NK-92 treated with Interleukin-12 subunit alpha and Interleukin-12 subunit beta, amount 100 ng/mL, for 24 hours (cell line): ENCODE results near the gene SMARCE1.

Experiments
- DNase-seq: peaks from one replicate; lab custom pipeline; 2025; lab: John Stamatoyannopoulos, UW

Gene SMARCE1

GRCh38 chr17:40645943-40646342 is 1.7 kb downstream of the SMARCE1 start:
- no peak for DNase-seq

DNA sequence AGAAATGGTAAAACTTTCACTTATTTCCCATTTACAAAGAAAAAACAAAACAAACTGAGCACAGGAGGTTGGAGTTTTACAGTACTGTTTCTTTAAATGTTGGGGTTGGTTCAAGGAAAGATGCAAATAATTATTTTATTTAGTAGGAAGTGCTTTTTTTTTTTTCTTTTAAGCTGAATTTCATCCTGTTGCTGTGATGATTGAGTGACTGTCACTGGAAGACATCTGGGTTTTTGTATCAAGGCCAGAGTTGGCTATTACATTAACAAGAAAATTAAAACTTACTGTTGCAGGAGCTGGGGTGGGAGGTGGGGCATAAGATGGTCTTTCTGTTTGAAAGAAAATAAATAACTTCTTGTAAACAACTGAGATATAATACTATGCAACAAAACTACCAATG is 2.3 kb downstream of the SMARCE1 start:
- DNase-seq: no peak

DNA sequence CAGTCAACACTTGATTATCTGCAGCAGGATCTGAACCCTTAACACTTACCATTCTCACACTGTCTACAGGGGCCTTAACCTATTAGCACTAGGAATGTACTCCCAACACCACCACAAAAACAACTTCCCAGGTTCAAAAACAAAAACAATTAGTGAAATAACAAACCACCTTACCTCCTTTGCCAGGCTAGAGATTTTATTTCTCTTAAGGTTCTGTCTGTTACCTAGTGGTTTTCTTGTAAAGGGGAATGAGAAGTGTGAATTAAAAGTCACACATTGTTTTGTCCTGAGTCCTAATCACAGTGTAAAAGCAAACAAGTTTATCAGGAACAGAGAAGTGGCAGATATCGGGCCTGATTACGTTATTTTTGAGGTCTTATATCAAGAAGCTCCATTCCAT is 9.7 kb downstream of the SMARCE1 start:
- DNase-seq: no peak

- no peak for DNase-seq
These were observed 13.7 kb downstream of the SMARCE1 start for GRCh38 chr17:40633871-40634270.

DNA sequence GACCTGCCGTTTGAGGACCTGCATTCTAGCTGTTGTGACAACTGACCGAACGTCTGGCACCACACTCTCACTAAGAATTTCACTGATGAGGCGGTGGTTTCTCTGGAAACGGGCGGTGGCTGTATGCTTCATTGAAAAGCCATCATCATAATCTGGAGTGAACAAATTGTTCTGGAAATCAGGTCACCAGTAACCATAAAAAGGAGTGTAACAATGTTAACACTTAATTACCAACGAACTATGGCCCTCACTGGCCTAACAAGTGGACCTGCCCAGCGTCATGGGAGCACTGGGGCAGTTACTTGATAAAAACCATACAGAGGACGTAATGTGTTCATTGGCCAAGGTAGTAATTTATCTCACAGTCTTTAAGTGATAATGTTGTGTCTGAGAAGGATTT is 15.4 kb downstream of the SMARCE1 start:
- DNase-seq: no peak

DNA sequence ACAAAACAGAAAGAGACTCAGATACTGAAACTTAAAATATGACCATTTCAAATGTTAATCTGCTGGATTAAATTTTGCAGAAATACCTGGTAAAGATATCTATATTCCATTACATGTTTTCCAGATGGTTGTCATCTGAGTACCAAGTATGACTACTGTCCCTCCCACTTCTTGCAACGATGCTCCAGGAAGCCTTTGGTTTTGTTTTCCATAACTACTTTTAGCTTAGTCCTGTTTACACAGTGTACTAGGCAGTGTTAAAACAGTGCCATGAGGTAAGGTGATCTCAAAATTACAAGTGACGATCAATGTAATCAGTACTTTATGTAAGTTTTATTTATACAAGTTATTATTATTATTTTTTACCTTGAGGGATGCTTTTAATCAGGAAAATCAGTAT is 17.8 kb downstream of the SMARCE1 start:
- no peak for DNase-seq

DNA sequence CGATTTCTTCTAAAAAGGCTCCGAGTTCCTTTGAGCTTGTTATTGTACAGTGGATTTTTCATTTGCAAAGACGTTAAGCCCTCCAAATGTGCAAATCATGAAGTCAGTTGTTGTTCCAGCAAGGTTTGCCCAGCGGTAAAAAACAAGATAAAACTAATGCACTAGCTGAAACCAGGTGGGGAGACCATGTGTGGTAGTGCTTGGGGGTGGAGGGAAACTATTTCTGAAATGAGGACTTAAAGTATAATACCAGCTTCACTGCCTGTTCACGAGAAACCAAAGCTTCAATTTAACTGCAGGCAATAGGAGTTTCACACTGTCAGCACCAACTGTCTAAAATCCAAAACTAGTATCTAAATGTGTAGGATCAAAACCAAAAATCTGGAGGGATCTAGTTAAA is 22.3 kb downstream of the SMARCE1 start:
- no peak for DNase-seq

- DNase-seq: no peak
These were observed 24.0 kb downstream of the SMARCE1 start for GRCh38 chr17:40623419-40624210.

DNA sequence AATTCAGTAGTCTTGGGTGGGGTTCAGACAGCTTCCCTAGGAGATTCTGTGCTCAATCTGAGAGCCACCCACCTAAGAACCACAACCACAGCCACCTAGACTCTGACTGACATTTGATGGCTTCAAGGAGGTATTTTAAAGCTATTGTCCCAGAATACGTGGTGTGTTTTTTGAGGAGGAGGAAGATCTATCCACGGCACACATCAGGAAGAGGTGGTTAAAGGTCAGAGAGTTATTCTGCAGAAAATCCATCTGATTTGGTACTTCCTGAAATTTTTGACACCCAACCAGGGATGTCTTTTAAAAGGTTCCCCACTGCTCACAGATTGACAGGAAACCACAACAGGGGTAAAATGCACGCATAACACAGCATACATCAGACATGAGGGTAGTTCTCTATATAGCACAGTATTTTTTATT is 25.1 kb downstream of the SMARCE1 start:
- no peak for DNase-seq

GRCh38 chr17:40621578-40621977 is 26.0 kb downstream of the SMARCE1 start:
- DNase-seq: no peak

GRCh38 chr17:40621019-40621418 is 26.6 kb downstream of the SMARCE1 start:
- DNase-seq: no peak

- no peak for DNase-seq
These were observed 28.6 kb downstream of the SMARCE1 start for GRCh38 chr17:40618754-40619625.

DNA sequence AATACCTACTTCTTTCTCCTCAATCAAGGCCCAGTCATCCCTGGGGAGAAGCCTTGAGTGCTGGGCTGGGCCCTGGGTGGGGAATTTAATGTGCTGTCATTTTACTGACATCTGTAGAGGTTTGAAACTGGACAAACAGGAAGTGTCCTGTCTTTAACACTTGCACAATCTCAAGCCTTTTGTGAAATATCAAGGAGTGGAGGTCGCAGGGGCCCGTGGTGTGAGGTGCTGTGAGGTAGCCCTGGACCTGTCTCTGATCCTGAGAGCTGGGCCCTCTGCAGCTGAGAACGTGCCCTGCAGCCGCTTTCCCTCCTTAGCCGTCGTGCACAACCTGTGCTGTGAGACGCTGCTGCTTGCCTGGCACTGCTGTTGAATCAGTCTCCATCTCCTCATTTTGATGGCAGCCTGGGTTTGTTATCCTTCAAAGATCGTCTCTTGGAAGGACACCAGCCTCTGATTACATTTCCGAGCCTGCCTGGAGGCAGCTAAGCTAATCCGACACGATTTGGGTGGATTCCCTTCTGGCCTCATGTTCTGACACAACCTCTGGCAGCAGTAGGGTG is 29.9 kb downstream of the SMARCE1 start:
- no peak for DNase-seq

DNA sequence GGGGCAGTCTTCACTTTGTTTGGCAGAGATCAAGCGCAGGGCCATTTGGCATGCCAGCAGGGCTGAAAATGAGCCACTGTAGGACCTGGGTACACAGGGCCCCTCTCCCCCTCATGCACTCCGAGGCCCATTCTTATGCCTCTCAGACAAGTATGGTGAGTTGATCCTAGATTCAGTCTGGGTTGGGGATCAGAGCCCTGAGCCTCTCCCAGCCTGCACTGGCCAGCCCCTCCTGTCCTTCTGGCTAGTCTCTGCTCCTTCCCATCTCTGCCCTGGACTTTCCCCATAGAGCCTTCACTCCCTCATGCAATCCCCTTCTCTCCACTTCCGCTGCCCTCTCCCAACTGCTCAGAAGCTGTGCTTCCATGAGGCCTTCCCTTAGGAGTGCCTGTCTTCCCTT is 31.0 kb downstream of the SMARCE1 start:
- DNase-seq: no peak

DNA sequence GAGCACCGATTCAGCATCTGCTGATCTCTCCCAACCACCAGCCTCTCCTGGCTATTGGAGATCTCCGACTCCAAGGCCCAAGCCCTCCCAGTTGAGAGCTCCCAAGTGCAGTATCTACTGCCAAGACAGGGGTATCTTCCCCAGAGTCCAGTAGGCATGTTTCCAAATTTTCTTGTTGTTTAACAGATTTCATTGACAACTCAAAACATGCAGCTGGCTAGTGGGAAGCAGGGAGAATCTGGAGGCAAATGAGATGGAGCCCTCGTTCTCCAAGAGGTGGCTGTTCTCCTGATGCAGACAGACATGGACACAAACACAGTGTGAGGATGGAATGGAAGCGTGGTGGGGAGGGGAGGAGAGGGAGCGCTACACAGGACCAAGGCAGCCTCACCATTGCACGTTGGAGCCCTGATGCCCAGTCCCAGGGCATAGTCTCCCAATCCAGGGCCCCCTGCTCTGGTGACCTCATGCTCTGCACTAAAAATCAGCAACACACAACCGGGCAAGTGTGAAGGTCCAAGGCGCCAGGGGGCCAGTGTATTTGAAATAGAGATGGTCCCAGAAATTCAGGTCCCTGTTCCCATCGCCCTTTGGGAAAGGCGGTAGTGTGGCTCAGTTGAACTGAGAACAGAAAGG is 31.7 kb downstream of the SMARCE1 start:
- DNase-seq: no peak

DNA sequence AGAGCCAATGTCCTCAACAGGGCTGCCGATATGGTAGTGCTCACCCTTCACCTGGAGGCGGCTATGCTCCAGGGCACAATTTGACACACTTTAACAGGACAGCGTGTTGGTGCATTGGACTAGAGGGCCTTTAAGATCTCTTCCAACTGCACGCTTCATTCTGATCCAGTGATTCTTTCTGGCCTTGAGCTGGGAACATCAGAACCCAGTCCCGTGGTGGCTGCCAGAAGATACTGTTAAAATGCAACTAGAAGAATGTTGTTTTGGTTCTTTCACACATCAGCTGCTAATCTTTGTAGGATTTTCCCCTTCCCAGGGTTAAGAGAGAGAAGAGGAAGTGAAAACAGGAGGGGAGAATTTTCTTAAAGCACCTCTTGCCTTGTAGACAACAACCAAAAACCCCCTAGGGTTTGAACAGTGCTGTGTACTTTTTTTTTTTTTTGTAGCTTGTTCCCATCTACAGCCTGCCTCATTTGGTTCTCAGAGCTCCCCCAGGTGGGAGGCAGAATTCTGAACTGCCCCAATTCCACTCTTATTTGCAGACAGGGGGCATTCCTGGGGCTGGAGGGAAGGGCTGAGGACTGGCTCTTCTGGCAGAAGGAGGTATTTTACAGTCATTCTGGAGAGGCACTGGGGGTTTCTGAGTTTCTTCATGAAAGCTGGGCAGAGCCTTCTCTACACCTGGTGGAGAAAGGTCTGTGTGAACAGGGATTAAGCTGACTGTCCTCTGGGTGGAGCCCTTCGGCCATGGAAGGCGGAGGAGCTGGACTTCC is 32.4 kb downstream of the SMARCE1 start:
- DNase-seq: no peak

GRCh38 chr17:40614431-40615067 is 33.1 kb downstream of the SMARCE1 start:
- DNase-seq: no peak

DNA sequence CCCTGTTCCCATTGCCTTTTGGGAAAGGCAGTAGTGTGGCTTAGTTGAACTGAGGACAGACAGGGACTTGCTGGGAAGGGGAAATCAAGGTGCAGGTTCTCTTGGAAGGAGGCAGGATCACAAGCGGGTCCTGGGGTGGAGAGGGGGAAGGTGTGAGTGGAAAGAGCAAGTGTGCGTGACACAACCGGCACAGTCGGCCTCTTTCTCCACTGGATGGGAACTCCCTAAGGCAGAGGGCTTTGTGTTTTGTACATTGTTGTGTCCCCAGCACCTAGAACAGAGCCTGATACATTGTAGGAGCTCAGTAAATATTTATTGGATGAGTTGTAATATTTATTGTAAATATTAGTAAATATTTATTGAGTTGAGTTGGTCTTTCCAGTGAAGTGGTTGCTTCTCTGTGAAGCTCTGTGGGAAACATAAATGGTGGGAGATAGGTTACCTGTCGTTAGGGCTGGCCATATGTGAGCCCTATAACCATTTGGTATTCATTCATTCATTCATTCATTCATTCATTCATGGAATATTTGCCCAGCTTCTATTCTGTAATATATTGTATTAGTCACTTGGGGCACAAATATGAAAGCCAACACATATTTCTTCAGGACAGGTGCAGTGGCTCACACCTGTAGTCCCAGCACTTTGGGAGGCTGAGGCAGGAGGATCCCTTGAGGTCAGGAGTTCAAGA is 34.0 kb downstream of the SMARCE1 start:
- DNase-seq: no peak

DNA sequence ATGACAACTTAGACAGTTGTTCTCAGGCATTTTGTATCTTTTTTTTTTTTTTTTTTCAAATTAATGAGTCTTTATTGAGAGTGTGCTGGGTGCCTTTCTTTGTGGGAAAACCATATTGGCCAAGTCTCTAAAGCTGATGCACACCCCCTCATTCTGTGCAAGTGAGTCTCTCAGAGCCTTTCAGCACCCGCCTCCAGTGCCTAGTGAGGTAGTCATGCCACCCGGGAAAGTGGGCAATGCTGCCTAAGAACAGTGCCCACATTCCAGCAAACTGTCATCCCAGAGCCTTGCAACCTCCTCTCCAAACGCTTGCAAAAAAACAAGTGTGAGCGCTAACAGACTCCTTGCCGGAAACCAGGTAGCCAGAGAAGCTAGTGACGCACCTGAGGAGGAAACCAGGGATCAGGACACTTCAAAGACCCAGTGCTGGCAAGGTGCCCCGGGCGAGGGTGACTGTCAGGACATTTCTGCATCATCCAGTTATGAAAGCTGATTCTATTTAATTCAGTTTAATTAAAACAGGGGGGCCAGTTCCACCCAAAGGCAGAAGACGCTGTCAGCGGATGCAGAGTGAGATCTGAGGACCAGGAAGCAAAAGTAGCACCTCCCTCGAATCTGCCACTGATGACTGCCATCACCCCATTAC is 34.9 kb downstream of the SMARCE1 start:
- DNase-seq: no peak

DNA sequence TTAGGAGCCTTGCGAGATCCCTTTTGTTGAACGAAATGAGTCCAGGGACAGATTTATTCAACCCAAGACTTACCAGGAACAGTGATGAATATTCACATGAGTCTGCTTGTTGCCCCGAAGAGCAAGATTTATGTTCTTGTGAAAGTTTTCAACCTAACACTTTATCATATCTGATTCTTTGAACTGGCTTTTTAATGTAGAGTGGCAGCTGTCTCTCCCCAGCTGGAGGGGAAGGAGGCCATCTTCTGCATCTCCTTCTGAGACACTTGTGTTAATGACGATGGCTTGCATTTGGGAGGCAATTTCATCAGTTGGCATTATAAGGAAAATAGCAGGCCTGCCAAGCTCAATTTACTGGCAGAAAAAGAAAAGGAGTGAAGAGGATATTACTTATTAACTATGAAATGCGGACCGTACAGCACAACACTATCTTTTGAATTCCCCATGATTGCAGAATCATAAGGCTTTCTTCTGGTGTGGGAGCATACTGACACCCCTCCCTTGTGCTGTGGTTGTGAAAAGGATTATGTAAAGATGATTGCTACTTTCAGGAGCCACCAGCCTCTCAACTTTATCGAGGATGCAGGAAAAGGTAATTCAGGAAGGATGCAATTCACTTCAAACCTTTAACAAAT is 35.7 kb downstream of the SMARCE1 start:
- no peak for DNase-seq
